SK-N-SH (cell line): ENCODE measurements around the gene PHEX.

ENCODE experiments used
- GATA2 ChIP-seq: sonication (generic); formaldehyde crosslinking; IDR thresholded peaks from 2 replicates; pipeline ENCODE4 v1.5.0; 2020; ENCODE audit warnings: mild to moderate bottlenecking, missing genetic modification reagents
- POLR2AphosphoS5 ChIP-seq: IDR thresholded peaks from 2 replicates; pipeline ENCODE4 v1.6.1; 2012; ENCODE audit warnings: low read depth, low read length
- RAD21 ChIP-seq: IDR thresholded peaks from 2 replicates; pipeline ENCODE4 v1.6.1; 2012; ENCODE audit warnings: mild to moderate bottlenecking, low read length
- TEAD4 ChIP-seq: IDR thresholded peaks from 2 replicates; pipeline ENCODE4 v1.4.0; 2012; ENCODE audit warnings: mild to moderate bottlenecking, borderline replicate concordance; ENCODE audit not compliant: insufficient read depth
- USF2 ChIP-seq: fragments of 150-350 bp; IDR thresholded peaks from 2 replicates; pipeline ENCODE4 v1.6.1; 2017; ENCODE audit warnings: antibody characterized with exemption, low read length, low read depth, borderline replicate concordance

GRCh38 chrX:22118161-22118830 is 86.2 kb downstream of the PHEX start:
- no peak for TF ChIP-seq USF2
- TF ChIP-seq TEAD4: no peak
- no peak for TF ChIP-seq POLR2AphosphoS5
- no peak for TF ChIP-seq RAD21
- TF ChIP-seq GATA2: no peak
